HCT116 (cell line): ENCODE results near the gene SSH2. TPM values are rescaled to one million over a fixed set of nuclear protein-coding genes. Genes with fewer than 3 reads are reported as not detected.

ENCODE experiments used
- ATAC-seq: fragments of 200-7000 bp; cut with Tn5 transposase; 2 replicates; pipeline ENCODE4 v1.9.1; 2020; ENCODE audit warnings: mild to moderate bottlenecking, moderate library complexity
- BruUV-seq: library from RNA; stranded (reverse); fragments of 400-500 nt; replicated peaks from 2 replicates; lab custom pipeline; 2021; lab: Mats Ljungman, UMichigan
- CTCF ChIA-PET: fragments of 300-600 bp; sonication (Branson Sonifier 250); formaldehyde crosslinking; loops from one replicate; lab custom pipeline; 2021; ENCODE audit warnings: antibody characterized with exemption; lab: Charles Lee
- POLR2A ChIA-PET: fragments of 300-600, 350-600 bp; sonication (Branson Sonifier 250); formaldehyde crosslinking; loops from one replicate; lab custom pipeline; 2021; ENCODE audit warnings: antibody characterized with exemption; lab: Charles Lee
- RAD21 ChIA-PET, 2 experiments: fragments of 300-600 bp; sonication (Branson Sonifier 250); formaldehyde crosslinking; loops; one replicate each; lab custom pipeline; 2023; ENCODE audit warnings: low total read pairs in 2 of 2; ENCODE audit not compliant: uncharacterized antibody in 2 of 2, unreplicated experiment in 2 of 2, low non-redundant PET in 1 of 2; lab: Charles Lee
- DNase-seq: peaks from one replicate; pipeline ENCODE4 v3.0.0-alpha.2; 2010; ENCODE audit warnings: low read depth, low spot score
- H2AFZ ChIP-seq: fragments of 200-600 bp; shearing (Covaris generic), sonication (generic); 2 replicates; pipeline ENCODE4 v1.6.1; 2017; ENCODE audit warnings: low read depth, mixed run types, mixed read lengths, antibody characterized with exemption, low read length; ENCODE audit not compliant: poor library complexity, severe bottlenecking
- H3K27ac ChIP-seq: 2 replicates; pipeline ENCODE4 v1.5.1; 2012; ENCODE audit warnings: low read depth, low read length
- H3K27me3 ChIP-seq: fragments of 200-600 bp; sonication (generic); 2 replicates; pipeline ENCODE4 v1.6.1; 2016; ENCODE audit warnings: mixed run types, low read length, mixed read lengths; ENCODE audit not compliant: insufficient read depth
- H3K36me3 ChIP-seq, 2 experiments: fragments of 200-500 bp in 1 of 2; fragments of 200-600 bp in 1 of 2; sonication (Bioruptor generic) in 1 of 2; sonication (generic) in 1 of 2; 2 replicates each; pipeline versions ENCODE4 v1.5.1 to v1.6.1; 2014 to 2016; ENCODE audit warnings: low read length in 2 of 2, inconsistent platforms in 1 of 2, mixed read lengths in 1 of 2, mixed run types in 1 of 2; ENCODE audit not compliant: insufficient read depth in 2 of 2, control insufficient read depth in 1 of 2
- H3K4me1 ChIP-seq, 2 experiments: fragments of 200-600 bp in 1 of 2; sonication (generic) in 1 of 2; 2 replicates each; pipeline versions ENCODE4 v1.5.1 to v1.6.1; 2012 to 2017; ENCODE audit warnings: low read length in 2 of 2, inconsistent platforms in 1 of 2, mild to moderate bottlenecking in 1 of 2, mixed read lengths in 1 of 2, mixed run types in 1 of 2, moderate library complexity in 1 of 2; ENCODE audit not compliant: insufficient read depth in 2 of 2, control insufficient read depth in 1 of 2
- H3K4me2 ChIP-seq: fragments of 200-600 bp; sonication (generic); 2 replicates; pipeline ENCODE4 v1.6.1; 2017; ENCODE audit warnings: mixed run types, low read length, mixed read lengths
- H3K4me3 ChIP-seq, 2 experiments: fragments of 200-600 bp in 1 of 2; sonication (generic) in 1 of 2; replicated peaks in 1 of 2; 2 replicates each; pipeline ENCODE4 v1.5.1; 2011 to 2016; ENCODE audit warnings: low read length in 2 of 2, control low read depth in 1 of 2, low read depth in 1 of 2, mild to moderate bottlenecking in 1 of 2, mixed read lengths in 1 of 2, mixed run types in 1 of 2
- H3K79me2 ChIP-seq: fragments of 200-600 bp; sonication (generic); 2 replicates; pipeline ENCODE4 v1.6.1; 2017; ENCODE audit warnings: mild to moderate bottlenecking, mixed run types, low read length, moderate library complexity, mixed read lengths; ENCODE audit not compliant: insufficient read depth
- H3K9ac ChIP-seq: fragments of 200-600 bp; sonication (generic); 2 replicates; pipeline ENCODE4 v1.6.1; 2016; ENCODE audit warnings: low read length, mixed read lengths
- H3K9me2 ChIP-seq: fragments of 200-600 bp; sonication (generic), shearing (Covaris generic); 2 replicates; pipeline ENCODE4 v1.6.1; 2017; ENCODE audit warnings: mixed run types, mild to moderate bottlenecking, moderate library complexity; ENCODE audit not compliant: insufficient read depth
- H3K9me3 ChIP-seq, 2 experiments: fragments of 200-500 bp in 1 of 2; fragments of 200-600 bp in 1 of 2; sonication (Bioruptor generic) in 1 of 2; sonication (generic) in 1 of 2; 2 replicates each; pipeline ENCODE4 v1.6.1; 2014 to 2017; ENCODE audit warnings: low read length in 2 of 2, mixed read lengths in 2 of 2, inconsistent platforms in 1 of 2, low read depth in 1 of 2, mild to moderate bottlenecking in 1 of 2, mixed run types in 1 of 2, moderate library complexity in 1 of 2; ENCODE audit not compliant: control insufficient read depth in 1 of 2, insufficient read depth in 1 of 2
- H4K20me1 ChIP-seq: fragments of 200-600 bp; sonication (generic), shearing (Covaris generic); 2 replicates; pipeline ENCODE4 v1.6.1; 2017; ENCODE audit warnings: mixed run types, mild to moderate bottlenecking, moderate library complexity; ENCODE audit not compliant: insufficient read depth
- EGR1 ChIP-seq: IDR thresholded peaks from 2 replicates; pipeline ENCODE4 v1.6.1; 2012; ENCODE audit warnings: low read depth
- ELF1 ChIP-seq: IDR thresholded peaks from 2 replicates; pipeline ENCODE4 v1.6.1; 2012; ENCODE audit warnings: low read depth, borderline replicate concordance
- EZH2 ChIP-seq: fragments of 200-600 bp; sonication (generic); IDR thresholded peaks from 2 replicates; pipeline ENCODE4 v1.6.1; 2017; ENCODE audit warnings: antibody characterized with exemption, mixed run types
- FOSL1 ChIP-seq: IDR thresholded peaks from 2 replicates; pipeline ENCODE4 v1.6.1; 2012; ENCODE audit warnings: low read depth
- JUND ChIP-seq: IDR thresholded peaks from 2 replicates; pipeline ENCODE4 v1.6.1; 2012
- MAX ChIP-seq: IDR thresholded peaks from 2 replicates; pipeline ENCODE4 v1.6.1; 2012
- SRF ChIP-seq: IDR thresholded peaks from 2 replicates; pipeline ENCODE4 v1.6.1; 2012; ENCODE audit warnings: low read depth
- TCF7L2 ChIP-seq: IDR thresholded peaks from 2 replicates; pipeline ENCODE4 v1.7.0; 2011; ENCODE audit warnings: borderline replicate concordance, inconsistent platforms; ENCODE audit not compliant: insufficient read depth, insufficient read length; ENCODE audit errors: extremely low read depth
- YY1 ChIP-seq: IDR thresholded peaks from 2 replicates; pipeline ENCODE4 v1.6.1; 2011; ENCODE audit warnings: low read length, low read depth, moderate library complexity, mild to moderate bottlenecking; ENCODE audit not compliant: insufficient replicate concordance; ENCODE audit errors: extremely low read depth
- ZBTB33 ChIP-seq: IDR thresholded peaks from 2 replicates; pipeline ENCODE4 v1.6.1; 2011; ENCODE audit warnings: mild to moderate bottlenecking, low read length, moderate library complexity; ENCODE audit not compliant: insufficient replicate concordance; ENCODE audit errors: extremely low read depth
- ZFX ChIP-seq: fragments of 450-650 bp; IDR thresholded peaks from 2 replicates; pipeline ENCODE4 v1.6.1; 2017
- intact Hi-C: fragments of 100-400 bp; cut with micrococcal nuclease; formaldehyde crosslinking; loops from 2 replicates; pipeline ENCODE4 v1.10.0; 2022
- total RNA-seq: library from RNA; stranded (reverse); gene quantifications from one replicate; pipeline ENCODE4 v1.2.1, GENCODE V29; 2021; ENCODE audit not compliant: unreplicated experiment

The SSH2 gene
- total RNA-seq, 1 experiment from 2014 or later: 17.0 TPM

GRCh38 chr17:29582254-29582765, 347.7 kb downstream of the SSH2 start:
- TF ChIP-seq EZH2 (no peak), SRF (no peak), MAX (no peak), ELF1 (no peak)
- no peak for ATAC-seq
- no peak for DNase-seq
- ChIA-PET RAD21 (interaction anchor here in 1 of 2 experiments (0.8 kb wide), 1 partner anchor 10 kb away, joined by 3 read pairs; no protein-coding TSS in a partner anchor), POLR2A (interaction anchor here (2.0 kb wide), 1 partner anchor 10 kb away, joined by 6 read pairs; the partner anchor contains the start of gene ANKRD13B), CTCF (interaction anchor here (2.0 to 6.0 kb wide), 4 partner anchors 10 to 511 kb away, joined by 7 to 38 read pairs (median 12); partner anchors contain the start of gene ANKRD13B)
- Histone ChIP-seq H3K36me3 (peaks cover 6 to 10% of the 10 kb centered on the region in 2 experiments; a peak in 2 of 4 replicates), H3K9me3 (no peaks in the 10 kb centered on the region), H3K27ac (no peak overlapping the region), H3K4me2 (no peak overlapping the region), H3K9ac (no peak overlapping the region), H3K9me2 (no peaks in the 10 kb centered on the region), H3K27me3 (no peaks in the 10 kb centered on the region), H3K4me1 (peaks cover 7 to 42% of the 10 kb centered on the region in 2 experiments; a peak in 3 of 4 replicates), H3K79me2 (peaks cover 45% of the 10 kb centered on the region), H3K4me3 (no peak overlapping the region), H2AFZ (no peak overlapping the region), H4K20me1 (no peaks in the 10 kb centered on the region)
- intact Hi-C loops: no loop called here
- BruUV-seq: no TSS peak

- Histone ChIP-seq H4K20me1 (no peaks in the 10 kb centered on the region), H3K27me3 (no peaks in the 10 kb centered on the region), H3K36me3 (peaks cover 6 to 10% of the 10 kb centered on the region in 2 experiments; a peak in 2 of 4 replicates), H3K79me2 (peaks cover 39% of the 10 kb centered on the region), H3K4me1 (peaks cover 5 to 36% of the 10 kb centered on the region in 2 experiments; a peak in 3 of 4 replicates), H3K4me2 (no peak overlapping the region), H2AFZ (no peak overlapping the region), H3K9ac (no peak overlapping the region), H3K9me3 (no peaks in the 10 kb centered on the region), H3K27ac (0 out of 2 replicates have a peak overlapping the region, but pooled peaks have one; percentile 37), H3K4me3 (no peak overlapping the region), H3K9me2 (no peaks in the 10 kb centered on the region)
- no peak for DNase-seq
- POLR2A ChIA-PET: interaction anchor here (2.0 kb wide), 1 partner anchor 11 kb away, joined by 6 read pairs; the partner anchor contains the start of gene ANKRD13B
- intact Hi-C loops: no loop called here
- CTCF ChIA-PET: interaction anchor here (2.0 to 6.0 kb wide), 4 partner anchors 10 to 511 kb away, joined by 7 to 38 read pairs (median 12); partner anchors contain the start of gene ANKRD13B
- RAD21 ChIA-PET: interaction anchor here (0.6 to 1.0 kb wide), 3 partner anchors 10 to 460 kb away, joined by 3 to 4 read pairs (median 3); no protein-coding TSS in a partner anchor
- no peak for ATAC-seq
- BruUV-seq: no TSS peak
- no peak for TF ChIP-seq EGR1
- no peak for TF ChIP-seq MAX
- no peak for TF ChIP-seq SRF
- no peak for TF ChIP-seq TCF7L2
- no peak for TF ChIP-seq JUND
- TF ChIP-seq YY1: no peak
- TF ChIP-seq ZBTB33: no peak
- TF ChIP-seq ZFX: no peak
- TF ChIP-seq ELF1: no peak
- TF ChIP-seq FOSL1: no peak
These were observed 348.3 kb downstream of the SSH2 start for GRCh38 chr17:29581583-29582253.
